ENCODE results near the gene MEF2A.

Gene MEF2A

DNA sequence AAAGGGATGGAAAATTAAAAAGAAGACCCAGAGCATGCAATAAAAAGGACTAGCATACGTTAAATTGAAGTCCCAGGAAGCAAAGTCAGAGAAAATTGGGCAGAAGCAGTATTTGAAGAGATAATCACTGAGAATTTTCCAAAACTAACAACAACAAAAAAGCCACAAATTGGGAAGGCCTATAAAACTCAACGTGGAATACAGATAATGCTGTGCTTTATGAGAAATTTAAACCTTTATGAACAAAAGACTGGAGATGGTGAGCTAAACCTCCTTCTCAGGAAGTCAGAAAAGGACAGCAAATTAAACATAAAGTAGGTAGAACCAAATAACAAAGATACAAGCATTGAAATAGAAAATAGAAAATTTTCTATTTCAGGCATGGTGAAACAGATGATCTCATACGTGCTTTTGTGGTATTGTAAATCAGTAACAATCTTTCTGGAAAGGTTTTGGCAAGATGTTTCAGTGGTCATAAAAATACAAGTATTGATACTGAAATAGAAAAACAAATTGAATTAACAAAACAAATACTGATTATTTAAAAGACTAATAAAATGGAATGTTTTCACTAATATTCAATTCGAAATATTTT lies 111.9 kb downstream of the MEF2A start:
- Mint-ChIP-seq H3K4me3 (no peak overlapping the region), H3K27ac (peak overlapping the region; percentile 48), H3K36me3 (peaks cover 49% of the 10 kb centered on the region), H3K9me3 (no peaks in the 10 kb centered on the region), H3K4me1 (peaks cover 6% of the 10 kb centered on the region)
- DNase-seq (ENCODE audit: low spot score in 2 of 2) (no peak), ATAC-seq (no peak)

DNA sequence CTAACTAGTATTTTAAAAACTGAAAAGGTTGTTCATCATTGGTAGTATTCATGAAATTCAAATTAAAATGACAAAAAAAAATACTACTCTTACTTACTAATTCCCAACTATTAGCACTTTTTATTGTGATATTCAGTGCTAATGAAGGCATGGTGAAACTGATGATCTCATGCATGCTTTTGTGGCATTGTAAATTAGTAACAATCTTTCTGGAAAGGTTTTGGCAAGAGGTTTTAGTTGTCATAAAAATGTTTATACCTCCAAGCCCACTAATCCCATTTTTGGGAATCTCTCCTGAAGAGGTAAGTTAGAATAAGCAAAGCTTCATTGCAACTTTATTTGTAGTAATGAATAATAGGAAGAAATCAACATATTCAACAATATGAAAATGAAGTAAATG lies 114.5 kb downstream of the MEF2A start:
- Mint-ChIP-seq H3K4me3 (no peak overlapping the region), H3K36me3 (peaks cover 38% of the 10 kb centered on the region), H3K4me1 (peaks cover 12% of the 10 kb centered on the region), H3K27ac (no peak overlapping the region), H3K9me3 (no peaks in the 10 kb centered on the region)
- no peak for DNase-seq (ENCODE audit: low spot score in 2 of 2)
- no peak for ATAC-seq

DNA sequence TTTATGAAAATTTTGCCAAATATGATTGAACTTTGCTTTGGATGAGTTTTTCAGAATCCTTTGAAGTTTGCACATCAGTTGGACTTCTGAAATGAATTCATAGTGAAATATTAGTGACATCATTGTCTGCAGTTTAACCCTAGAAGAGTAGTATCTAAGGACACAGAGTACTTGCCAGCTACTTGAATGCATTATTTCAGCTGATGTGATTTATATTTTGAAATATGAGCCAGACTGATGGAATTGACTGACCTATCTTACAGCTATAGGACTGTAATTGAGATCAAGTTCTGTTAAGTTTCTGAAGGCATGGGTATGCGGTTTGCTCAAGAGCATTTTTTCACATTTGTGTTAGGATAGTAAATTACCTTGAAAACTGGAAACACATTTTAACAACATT lies 116.2 kb downstream of the MEF2A start:
- H3K4me1 Mint-ChIP-seq = peaks cover 11% of the 10 kb centered on the region
- ATAC-seq (no peak), DNase-seq (ENCODE audit: low spot score in 2 of 2) (no peak)
- no peaks in the 10 kb centered on the region for H3K9me3 Mint-ChIP-seq
- peaks cover 27% of the 10 kb centered on the region for H3K36me3 Mint-ChIP-seq
- H3K27ac Mint-ChIP-seq = peak overlapping the region; percentile 48
- no peak overlapping the region for H3K4me3 Mint-ChIP-seq

DNA sequence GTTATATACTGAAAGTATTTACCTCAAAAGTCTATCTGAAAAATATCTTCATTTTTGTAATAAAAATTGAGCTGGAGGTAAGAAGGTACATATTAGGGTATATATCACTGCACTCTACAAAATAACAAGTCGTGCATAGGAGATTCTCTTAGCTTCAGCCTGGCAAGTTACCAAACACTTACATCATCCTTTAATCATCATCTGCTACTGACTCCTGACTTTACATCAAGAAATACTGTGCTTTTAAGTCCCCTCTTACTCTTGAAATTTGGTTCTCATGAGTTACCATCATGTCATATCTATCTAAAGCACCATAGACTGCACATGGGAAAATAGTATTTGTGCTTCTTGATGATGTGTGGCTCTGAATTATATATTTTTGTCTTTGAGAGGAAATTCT lies 116.7 kb downstream of the MEF2A start:
- Mint-ChIP-seq H3K36me3 (peaks cover 23% of the 10 kb centered on the region), H3K4me3 (no peak overlapping the region)

DNA sequence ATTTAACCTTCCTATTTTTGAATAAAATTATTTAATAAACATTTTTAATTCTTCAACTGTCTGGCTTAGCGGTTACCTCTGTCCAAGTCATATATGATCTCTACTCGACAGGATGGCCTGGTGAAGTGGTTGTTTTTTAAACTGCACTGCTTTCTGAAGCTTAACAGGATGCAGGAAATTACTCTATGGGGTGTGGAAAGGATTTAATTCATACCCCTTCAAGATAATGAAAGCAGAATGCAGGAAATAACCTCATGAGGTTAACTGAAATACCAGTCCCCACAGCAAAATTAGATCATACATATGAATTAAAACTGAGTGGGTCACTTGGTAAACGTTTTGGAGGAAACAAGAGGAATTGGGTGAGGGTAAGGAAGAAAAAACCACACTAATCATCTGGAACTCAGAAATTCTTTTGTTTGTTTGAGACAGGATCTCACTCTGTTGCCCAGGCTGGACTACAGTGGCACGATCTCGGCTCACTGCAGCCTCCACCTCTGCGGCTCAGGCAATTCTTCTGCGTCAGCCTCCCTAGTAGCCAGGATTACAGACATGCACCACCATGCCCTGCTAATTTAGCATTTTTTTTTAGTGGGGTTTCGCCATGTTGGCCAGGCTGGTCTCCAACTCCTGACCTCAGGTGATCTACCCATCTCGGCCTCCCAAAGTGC lies 117.4 kb downstream of the MEF2A start:
- ATAC-seq (peak; percentile 45), DNase-seq (ENCODE audit: low spot score in 2 of 2) (no peak)
- Mint-ChIP-seq H3K4me1 (peaks cover 6% of the 10 kb centered on the region), H3K4me3 (no peak overlapping the region), H3K36me3 (peaks cover 19% of the 10 kb centered on the region), H3K9me3 (no peaks in the 10 kb centered on the region), H3K27ac (peak overlapping the region; percentile 48)

More for the DNA sequence above, 116.7 kb downstream of the MEF2A start:
- Mint-ChIP-seq H3K27ac (peak overlapping the region; percentile 48), H3K9me3 (no peaks in the 10 kb centered on the region), H3K4me1 (peaks cover 7% of the 10 kb centered on the region)
- ATAC-seq (peak; percentile 40), DNase-seq (ENCODE audit: low spot score in 2 of 2) (no peak)

DNA sequence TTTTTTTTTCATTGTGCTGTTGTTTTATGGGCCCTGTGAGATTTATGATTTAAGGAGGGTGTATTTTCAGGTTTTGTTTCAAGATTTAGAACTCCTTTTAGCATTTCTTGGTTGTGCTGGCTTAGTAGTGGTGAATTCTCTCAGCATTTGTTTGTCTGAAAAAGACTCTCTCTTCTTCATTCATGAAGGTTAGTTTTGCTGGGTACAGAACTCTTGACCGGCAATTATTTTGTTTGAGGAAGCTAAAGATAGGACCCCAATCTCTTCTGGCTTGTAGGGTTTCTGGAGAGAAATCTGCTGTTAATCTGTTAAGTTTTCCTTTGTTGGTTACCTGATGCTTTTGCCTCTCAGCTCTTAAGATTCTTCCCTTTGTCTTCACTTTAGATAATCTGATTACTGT lies 120.5 kb downstream of the MEF2A start:
- Mint-ChIP-seq H3K9me3 (no peaks in the 10 kb centered on the region), H3K36me3 (peaks cover 19% of the 10 kb centered on the region), H3K27ac (no peak overlapping the region), H3K4me1 (peaks cover 6% of the 10 kb centered on the region), H3K4me3 (no peak overlapping the region)
- DNase-seq (ENCODE audit: low spot score in 2 of 2) = no peak
- no peak for ATAC-seq

DNA sequence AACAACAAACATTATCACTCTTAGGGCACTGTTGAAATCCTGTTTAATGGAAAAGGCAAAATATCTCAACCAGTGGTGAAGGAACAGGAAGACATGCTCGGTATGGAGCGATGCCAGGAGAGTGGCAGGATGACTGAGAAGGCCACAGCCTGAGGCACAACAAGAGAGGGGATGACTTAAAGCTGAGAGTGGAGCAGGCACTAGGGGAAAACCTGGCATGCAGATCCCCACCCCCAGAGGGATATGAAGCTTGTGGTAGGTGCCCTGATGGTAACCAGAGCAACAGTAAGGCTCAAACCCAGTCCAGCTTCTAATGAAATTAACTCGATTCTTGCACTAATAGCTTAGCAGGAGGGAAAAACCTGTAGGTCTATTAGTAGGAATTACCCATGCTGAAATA lies 127.0 kb downstream of the MEF2A start:
- ATAC-seq (no peak), DNase-seq (ENCODE audit: low spot score in 2 of 2) (no peak)
- Mint-ChIP-seq H3K27ac (no peak overlapping the region), H3K9me3 (no peaks in the 10 kb centered on the region), H3K4me1 (no peaks in the 10 kb centered on the region), H3K36me3 (peaks cover 64% of the 10 kb centered on the region), H3K4me3 (no peak overlapping the region)

DNA sequence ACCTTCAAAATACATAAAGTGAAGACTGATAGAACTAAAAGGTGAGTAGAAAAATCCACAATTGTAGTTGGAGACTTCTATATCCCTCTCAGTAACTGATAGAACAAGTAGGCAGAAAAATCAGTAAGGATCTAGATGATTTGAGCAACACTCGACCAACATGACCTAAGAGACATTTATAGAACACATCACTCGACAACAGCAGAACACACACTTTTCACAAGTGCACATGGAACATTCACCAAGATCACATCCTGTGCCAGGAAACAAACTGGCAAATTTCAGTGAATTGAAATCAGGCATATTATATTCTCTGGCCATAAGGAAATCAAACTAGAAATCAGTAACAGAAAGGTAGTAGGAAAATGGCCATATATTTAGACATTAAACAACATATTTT lies 130.3 kb downstream of the MEF2A start:
- Mint-ChIP-seq H3K4me3 (no peak overlapping the region), H3K27ac (no peak overlapping the region), H3K4me1 (no peaks in the 10 kb centered on the region), H3K9me3 (no peaks in the 10 kb centered on the region), H3K36me3 (peaks cover 58% of the 10 kb centered on the region)
- DNase-seq (ENCODE audit: low spot score in 2 of 2) (no peak), ATAC-seq (no peak)

DNA sequence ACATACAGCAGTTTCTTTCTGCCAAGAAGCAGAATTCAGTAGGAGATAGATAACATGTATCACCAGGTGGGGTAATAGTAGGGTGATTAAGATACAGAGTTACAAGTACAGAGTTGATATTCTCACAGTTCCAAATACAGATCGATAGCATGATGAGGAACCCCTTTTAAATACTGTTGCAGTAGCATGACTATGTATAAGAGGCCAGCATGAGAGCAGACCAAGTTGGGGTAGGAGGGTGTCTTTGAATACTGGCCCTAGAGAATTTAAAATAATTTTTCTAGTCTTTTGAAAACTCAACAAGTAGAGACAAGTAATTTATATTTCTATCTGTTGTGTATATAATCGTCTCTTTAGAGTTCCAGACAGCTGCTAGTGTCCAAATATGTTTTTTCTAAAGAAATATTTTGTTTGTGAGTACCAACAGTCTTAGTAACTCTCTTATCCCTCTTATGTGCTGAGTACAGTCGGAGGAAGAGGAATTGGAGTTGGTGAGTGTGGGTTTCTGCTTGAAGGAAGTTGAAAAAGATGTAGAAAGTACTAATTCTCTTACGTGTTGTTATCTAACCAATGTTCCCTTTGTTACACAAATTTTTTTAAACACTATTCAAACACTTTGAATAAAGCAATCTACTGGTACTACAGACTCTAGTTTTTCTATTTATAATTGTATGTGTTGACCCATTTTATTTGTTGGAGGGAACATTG lies 137.3 kb downstream of the MEF2A start:
- Mint-ChIP-seq H3K9me3 (no peaks in the 10 kb centered on the region), H3K36me3 (peaks cover 13% of the 10 kb centered on the region), H3K27ac (peak overlapping the region; percentile 3), H3K4me3 (no peak overlapping the region), H3K4me1 (peaks cover 28% of the 10 kb centered on the region)
- ATAC-seq (no peak), DNase-seq (ENCODE audit: low spot score in 2 of 2) (no peak)

DNA sequence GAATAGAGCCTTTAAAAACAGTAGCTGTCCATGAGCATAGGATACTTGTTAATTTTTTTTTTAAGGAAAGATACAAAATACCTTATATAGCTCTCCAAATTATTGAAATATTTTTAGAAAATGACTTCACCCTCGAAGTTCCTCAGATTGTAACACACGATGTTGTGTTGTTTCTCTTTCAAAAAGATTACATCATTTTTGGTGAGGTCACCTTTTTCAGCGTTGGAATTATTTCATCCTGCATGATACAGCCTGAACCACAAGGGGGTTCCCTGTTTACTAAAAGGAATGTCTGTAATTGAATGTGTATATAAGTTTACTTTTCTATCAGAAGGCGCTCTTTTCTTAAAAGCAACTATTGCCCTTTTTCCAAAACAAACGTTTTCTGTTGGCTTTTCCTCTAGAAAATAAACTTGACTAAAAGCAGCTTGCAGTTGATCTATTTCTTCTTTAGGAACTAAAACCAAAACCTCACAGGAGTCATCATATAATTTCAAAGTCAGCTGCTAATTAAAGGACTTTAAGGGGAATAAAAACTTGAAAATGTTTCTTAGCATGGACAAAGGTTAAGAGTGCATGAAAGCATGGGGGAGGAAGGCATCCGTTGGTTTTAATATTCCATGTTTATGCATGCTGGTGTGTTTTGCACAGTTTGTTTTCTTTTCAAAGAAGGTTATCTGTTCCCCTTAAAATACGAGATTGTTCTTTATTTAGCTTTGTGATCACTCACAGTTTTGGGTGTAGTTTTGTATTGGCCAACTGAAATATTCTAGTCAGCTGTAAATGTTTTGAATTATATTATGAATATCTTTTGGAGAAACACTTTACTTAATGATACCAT lies 138.0 kb downstream of the MEF2A start:
- H3K36me3 Mint-ChIP-seq = peaks cover 17% of the 10 kb centered on the region
- H3K4me1 Mint-ChIP-seq = peaks cover 34% of the 10 kb centered on the region
- ATAC-seq (peak; percentile 51), DNase-seq (ENCODE audit: low spot score in 2 of 2) (no peak)
- no peak overlapping the region for H3K4me3 Mint-ChIP-seq
- H3K9me3 Mint-ChIP-seq = no peaks in the 10 kb centered on the region
- peak overlapping the region; percentile 3 for H3K27ac Mint-ChIP-seq

DNA sequence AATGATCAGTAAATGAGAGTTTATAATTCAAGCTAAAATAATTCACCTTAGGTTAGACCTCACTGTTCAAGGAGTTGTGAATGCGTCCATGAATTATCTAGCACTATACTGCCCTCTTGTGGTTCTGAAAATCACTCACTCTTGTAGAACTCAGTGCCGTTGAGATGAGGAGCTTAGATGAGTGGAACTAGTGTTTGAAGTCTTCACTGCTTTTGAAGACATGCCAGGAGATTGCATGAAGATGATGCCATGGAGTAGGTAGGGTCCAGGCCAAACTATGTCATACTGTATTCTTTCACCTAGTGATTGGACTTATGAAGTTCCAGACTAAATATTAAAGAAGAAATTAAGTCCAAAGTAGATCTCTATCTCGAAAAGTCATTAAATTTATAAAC lies 138.7 kb downstream of the MEF2A start:
- peaks cover 20% of the 10 kb centered on the region for H3K36me3 Mint-ChIP-seq
- H3K27ac Mint-ChIP-seq = no peak overlapping the region
- ATAC-seq = peak; percentile 77
- peak in 1 of 2 donors; percentile 48 for DNase-seq (ENCODE audit: low spot score in 2 of 2)
- peaks cover 38% of the 10 kb centered on the region for H3K4me1 Mint-ChIP-seq
- no peak overlapping the region for H3K4me3 Mint-ChIP-seq
- H3K9me3 Mint-ChIP-seq = no peaks in the 10 kb centered on the region

DNA sequence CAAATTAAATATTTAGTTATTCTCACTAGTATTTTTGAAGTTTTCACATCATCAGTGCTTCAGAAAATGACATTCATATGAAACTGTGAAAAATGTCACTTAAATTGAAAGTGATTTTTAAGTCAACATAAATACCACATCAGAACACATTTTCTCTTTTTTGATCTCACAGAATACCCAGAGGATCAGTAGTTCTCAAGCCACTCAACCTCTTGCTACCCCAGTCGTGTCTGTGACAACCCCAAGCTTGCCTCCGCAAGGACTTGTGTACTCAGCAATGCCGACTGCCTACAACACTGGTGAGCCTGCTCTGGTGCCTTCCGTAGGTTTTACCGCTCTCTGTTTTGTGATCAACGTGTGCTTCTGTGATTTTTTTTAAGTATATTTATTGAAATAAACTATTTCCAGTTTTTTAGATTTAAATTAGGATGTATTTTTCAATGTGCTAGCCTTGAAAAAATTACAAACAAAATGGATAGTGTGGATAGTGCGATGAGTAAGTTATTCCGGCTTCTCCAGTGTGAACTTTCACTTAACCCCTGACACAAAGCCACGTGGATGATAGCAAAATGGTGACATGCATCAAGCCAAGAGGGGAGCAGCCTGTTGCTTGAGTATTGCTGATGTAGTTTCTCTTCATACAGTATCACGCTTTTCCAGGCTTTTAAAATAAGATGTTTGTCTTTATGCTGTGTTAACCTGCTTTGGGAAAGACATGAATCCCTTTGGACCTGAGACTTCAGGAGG lies 140.9 kb downstream of the MEF2A start:
- H3K9me3 Mint-ChIP-seq = no peaks in the 10 kb centered on the region
- peak; percentile 67 for ATAC-seq

DNA sequence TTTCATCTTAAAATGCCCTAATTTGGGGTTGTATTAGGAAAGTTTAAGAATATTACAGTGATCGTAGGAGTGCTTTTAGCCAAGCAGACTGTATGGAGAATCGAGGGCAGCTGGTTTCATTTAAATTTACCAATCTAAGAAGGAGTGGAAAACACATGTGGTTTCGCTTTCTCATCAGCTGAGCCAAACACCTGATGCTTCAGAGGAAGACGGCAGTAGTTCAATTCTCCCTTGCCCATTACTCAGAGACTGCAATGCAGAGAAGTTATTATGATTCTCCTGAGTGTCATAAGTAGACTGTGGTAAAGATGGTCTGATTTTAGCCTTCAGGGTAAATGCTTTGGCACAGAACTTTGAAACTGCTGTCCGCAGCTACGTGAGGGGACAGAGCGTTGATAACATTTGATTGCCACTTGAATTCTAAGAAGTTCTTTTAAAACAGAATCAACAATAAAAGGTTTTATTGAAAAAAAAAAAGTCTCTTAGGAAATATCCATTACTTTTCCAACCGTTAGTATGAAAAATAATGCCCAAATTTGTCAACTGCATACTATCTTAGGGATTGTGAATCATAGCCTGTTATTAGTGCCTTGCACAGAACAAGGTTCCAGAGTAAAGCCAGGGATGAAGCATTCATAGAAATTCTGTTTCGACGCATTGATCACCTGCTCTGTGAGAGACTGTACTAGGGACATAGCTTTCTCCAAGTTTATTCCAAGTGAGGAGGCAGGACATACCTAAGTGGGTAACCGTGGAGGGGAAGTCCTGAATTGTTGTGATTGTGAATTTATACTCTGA lies 141.9 kb downstream of the MEF2A start:
- H3K9me3 Mint-ChIP-seq = no peaks in the 10 kb centered on the region
- peaks cover 49% of the 10 kb centered on the region for H3K4me1 Mint-ChIP-seq
- H3K4me3 Mint-ChIP-seq = peak overlapping the region; percentile 50
- H3K27ac Mint-ChIP-seq = peak overlapping the region; percentile 52
- peaks cover 40% of the 10 kb centered on the region for H3K36me3 Mint-ChIP-seq
- DNase-seq (ENCODE audit: low spot score in 2 of 2) = no peak
- ATAC-seq = peak; percentile 90

More for the DNA sequence above, 140.9 kb downstream of the MEF2A start:
- Mint-ChIP-seq H3K4me3 (peak overlapping the region; percentile 50), H3K4me1 (peaks cover 40% of the 10 kb centered on the region), H3K27ac (peak overlapping the region; percentile 52), H3K36me3 (peaks cover 32% of the 10 kb centered on the region)
- no peak for DNase-seq (ENCODE audit: low spot score in 2 of 2)

DNA sequence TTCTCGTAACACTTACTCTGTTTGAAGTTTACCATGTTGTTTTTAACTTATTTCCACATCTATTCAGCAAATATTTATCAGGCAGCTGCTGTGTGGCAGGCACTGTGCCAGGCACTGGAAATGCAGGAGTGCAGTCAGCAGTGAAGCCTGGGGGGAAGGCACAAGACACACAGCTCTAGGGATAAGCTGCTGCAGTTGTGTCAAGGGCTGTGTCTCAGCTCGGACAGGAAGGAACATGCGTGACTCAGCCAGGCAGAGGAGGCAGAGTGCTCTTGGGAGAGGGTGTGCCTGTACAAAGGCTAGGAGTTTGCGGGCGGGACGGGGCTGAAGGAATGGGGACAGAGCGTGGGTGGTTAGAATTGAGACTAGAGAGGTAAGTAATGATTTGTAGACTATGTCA lies 142.8 kb downstream of the MEF2A start:
- H3K36me3 Mint-ChIP-seq = peaks cover 46% of the 10 kb centered on the region
- no peak for ATAC-seq
- no peak for DNase-seq (ENCODE audit: low spot score in 2 of 2)
- peaks cover 44% of the 10 kb centered on the region for H3K4me1 Mint-ChIP-seq
- H3K9me3 Mint-ChIP-seq = no peaks in the 10 kb centered on the region
- H3K27ac Mint-ChIP-seq = no peak overlapping the region
- no peak overlapping the region for H3K4me3 Mint-ChIP-seq

Data from stimulated activated effector memory CD8-positive, alpha-beta T cell treated with anti-CD3 and anti-CD28 coated beads, Interleukin-12 subunit alpha, Interleukin-12 subunit beta, amount 100 ng/mL, for 72 hours (primary cell).